HepG2 (cell line): ENCODE results near the gene RBM43. TPM values are rescaled to one million over a fixed set of nuclear protein-coding genes. Genes with fewer than 3 reads are reported as not detected.

Experiments
- ATAC-seq: fragments of 200-7000 bp; cut with Tn5 transposase; 3 replicates; pipeline ENCODE4 v1.9.1; 2020; ENCODE audit warnings: mild to moderate bottlenecking, moderate library complexity
- BruUV-seq: library from RNA; stranded (reverse); fragments of 400-500 nt; replicated peaks from 2 replicates; lab custom pipeline; 2021; lab: Mats Ljungman, UMichigan
- CTCF ChIA-PET: fragments of 300-600 bp; formaldehyde crosslinking; extraction: SDS; loops from one replicate; lab custom pipeline; 2021; ENCODE audit warnings: low total read pairs, inconsistent platforms, low intra/inter-chr PET ratio; lab: Yijun Ruan, JAX
- POLR2A ChIA-PET: fragments of 350-600 bp; sonication (Branson Sonifier 250); formaldehyde crosslinking; loops from one replicate; lab custom pipeline; 2020; ENCODE audit warnings: antibody characterized with exemption, inconsistent platforms; lab: Yijun Ruan, JAX
- DNase-seq: peaks from one replicate; pipeline ENCODE4 v3.0.0-alpha.2; 2015; ENCODE audit warnings: low spot score
- FAIRE-seq: peaks from 3 replicates; lab custom pipeline; 2011; peaks lifted over from hg19 to GRCh38; lab: Jason Lieb, UNC
- H2AFZ ChIP-seq: one replicate; pipeline ENCODE4 v1.6.1; 2011; ENCODE audit warnings: low read length, inconsistent platforms
- H3K27ac ChIP-seq: fragments of 300-600 bp; 3 replicates; pipeline ENCODE4 v1.8.0; 2011; ENCODE audit warnings: mixed run types, mild to moderate bottlenecking, mixed read lengths, low read length, inconsistent platforms; ENCODE audit not compliant: insufficient read depth; ENCODE audit errors: extremely low read length
- H3K27me3 ChIP-seq, 2 experiments: fragments of 200-600 bp in 1 of 2; 2 replicates in 1 of 2; 3 replicates in 1 of 2; pipeline versions ENCODE4 v1.6.0 to v1.8.0; 2011; ENCODE audit warnings: low read length in 2 of 2, mild to moderate bottlenecking in 2 of 2, moderate library complexity in 2 of 2, inconsistent platforms in 1 of 2; ENCODE audit not compliant: insufficient read depth in 2 of 2, control insufficient read depth in 1 of 2
- H3K36me3 ChIP-seq, 2 experiments: fragments of 200-600 bp in 1 of 2; replicated peaks in 1 of 2; 2 replicates in 1 of 2; 3 replicates in 1 of 2; pipeline versions ENCODE4 v1.5.1 to v1.8.0; 2011; ENCODE audit warnings: low read length in 2 of 2, inconsistent platforms in 1 of 2; ENCODE audit not compliant: insufficient read depth in 2 of 2, control insufficient read depth in 1 of 2
- H3K4me1 ChIP-seq: 2 replicates; pipeline ENCODE4 v1.5.1; 2012; ENCODE audit warnings: low read length, inconsistent platforms; ENCODE audit not compliant: insufficient read depth
- H3K4me2 ChIP-seq: 2 replicates; pipeline ENCODE4 v1.6.0; 2011; ENCODE audit warnings: low read depth, low read length, inconsistent platforms
- H3K4me3 ChIP-seq, 3 experiments: fragments of 200-600 bp in 1 of 3; sonication (generic), shearing (Covaris generic) in 1 of 3; replicated peaks in 1 of 3; 2 replicates each; pipeline ENCODE4 v1.5.1; 2011 to 2016; ENCODE audit warnings: low read length in 3 of 3, inconsistent platforms in 2 of 3, low read depth in 2 of 3, mild to moderate bottlenecking in 2 of 3, control low read depth in 1 of 3, mixed read lengths in 1 of 3; ENCODE audit not compliant: insufficient read depth in 1 of 3
- H3K79me2 ChIP-seq: one replicate; pipeline ENCODE4 v1.6.1; 2011; ENCODE audit warnings: low read length, inconsistent platforms; ENCODE audit not compliant: insufficient read depth
- H3K9ac ChIP-seq: 2 replicates; pipeline ENCODE4 v1.6.0; 2011; ENCODE audit warnings: mild to moderate bottlenecking, low read depth, low read length, inconsistent platforms; ENCODE audit not compliant: insufficient read depth
- H3K9me3 ChIP-seq: 2 replicates; pipeline ENCODE4 v1.5.1; 2012; ENCODE audit warnings: mild to moderate bottlenecking, low read length
- H4K20me1 ChIP-seq: 2 replicates; pipeline ENCODE4 v1.6.0; 2011; ENCODE audit warnings: inconsistent platforms, mild to moderate bottlenecking, low read length, moderate library complexity; ENCODE audit not compliant: insufficient read depth
- JUNB ChIP-seq: sonication (generic); formaldehyde crosslinking; IDR thresholded peaks from 2 replicates; pipeline ENCODE4 v1.8.0; 2022; ENCODE audit warnings: missing genetic modification reagents, mild to moderate bottlenecking, borderline replicate concordance
- KMT2A ChIP-seq: sonication (generic); formaldehyde crosslinking; IDR thresholded peaks from 2 replicates; pipeline ENCODE4 v1.4.0; 2020; ENCODE audit warnings: missing genetic modification reagents
- MAFF ChIP-seq: IDR thresholded peaks from 2 replicates; pipeline ENCODE4 v1.6.1; 2011; ENCODE audit warnings: low read depth, low read length, improper control_type of control experiment
- MAZ ChIP-seq, 2 experiments: sonication (generic) in 1 of 2; formaldehyde crosslinking in 1 of 2; IDR thresholded peaks; 2 replicates each; pipeline versions ENCODE4 v1.5.0 to v1.6.1; 2012 to 2020; ENCODE audit warnings: low read depth in 2 of 2, mild to moderate bottlenecking in 2 of 2, borderline replicate concordance in 1 of 2, improper control_type of control experiment in 1 of 2, low read length in 1 of 2, missing genetic modification reagents in 1 of 2, moderate library complexity in 1 of 2
- SIN3B ChIP-seq: fragments of 150-350 bp; IDR thresholded peaks from 2 replicates; pipeline ENCODE4 v1.6.1; 2014; ENCODE audit warnings: low read length
- SOX5 ChIP-seq: IDR thresholded peaks from 2 replicates; pipeline ENCODE4 v1.6.1; 2016; ENCODE audit warnings: borderline replicate concordance
- SP1 ChIP-seq, 2 experiments: fragments of 450-650 bp in 1 of 2; sonication (generic) in 1 of 2; formaldehyde crosslinking in 1 of 2; IDR thresholded peaks; 2 replicates each; pipeline versions ENCODE4 v1.4.0 to v1.6.1; 2016 to 2020; ENCODE audit warnings: missing genetic modification reagents in 1 of 2
- ZFP62 ChIP-seq: sonication (generic); formaldehyde crosslinking; IDR thresholded peaks from 2 replicates; pipeline ENCODE4 v1.4.0; 2020; ENCODE audit warnings: missing genetic modification reagents
- ZKSCAN5 ChIP-seq: sonication (generic); formaldehyde crosslinking; IDR thresholded peaks from 2 replicates; pipeline ENCODE4 v1.5.1; 2020; ENCODE audit warnings: mild to moderate bottlenecking, missing genetic modification reagents
- ZNF546 ChIP-seq: sonication (generic); formaldehyde crosslinking; conservative IDR thresholded peaks from 2 replicates; pipeline ENCODE4 v1.8.1; 2023; ENCODE audit warnings: mild to moderate bottlenecking, missing genetic modification reagents
- ZNF572 ChIP-seq: sonication (generic); formaldehyde crosslinking; IDR thresholded peaks from 2 replicates; pipeline ENCODE4 v1.5.1; 2020; ENCODE audit warnings: mild to moderate bottlenecking, missing genetic modification reagents
- WGBS: methylation state at CpG from one replicate; pipeline ENCODE4 v1.1.6; 2017; ENCODE audit warnings: low lambda C conversion rate; 5-methylcytosine and 5-hydroxymethylcytosine counted together
- in situ Hi-C: cut with HindIII; loops from 2 replicates; pipeline ENCODE4 v1.10.0; 2017; ENCODE audit warnings: low pct_unique_long_range_greater_than_20kb; ENCODE audit not compliant: extremely low pct_ligation_motif_present
- intact Hi-C: fragments of 100-400 bp; cut with micrococcal nuclease; formaldehyde crosslinking; loops from one replicate; pipeline ENCODE4 v1.10.0; 2022; ENCODE audit not compliant: unreplicated experiment
- polyA plus RNA-seq, 8 experiments: library from polyadenylated mRNA; depleted of rRNA in 3 of 8; stranded (reverse) in 7 of 8; unstranded in 1 of 8; fragments of >200 nt; fragmentation: Illumina TruSeq in 4 of 8; extraction: Trizol in 4 of 8; gene quantifications; 2 replicates each; pipeline versions ENCODE4 v1.2.1 to v1.2.3, GENCODE V29; 2011 to 2016; ENCODE audit warnings: low read depth in 4 of 8, missing spikeins in 1 of 8, mixed read lengths in 1 of 8; ENCODE audit not compliant: insufficient read depth in 1 of 8
- total RNA-seq, 5 experiments: library from RNA; depleted of rRNA; stranded (reverse); fragments of >200 nt; fragmentation: Illumina TruSeq; extraction: Trizol; gene quantifications; 2 replicates each; pipeline ENCODE4 v1.2.3, GENCODE V29; 2016; ENCODE audit warnings: low read depth in 1 of 5
- TF ChIP-seq, protein P1 (sequence below): sonication (generic); formaldehyde crosslinking; IDR thresholded peaks from 2 replicates; pipeline ENCODE4 v1.4.0; 2020; ENCODE audit warnings: mild to moderate bottlenecking, missing genetic modification reagents
- TF ChIP-seq, protein P2 (sequence below): IDR thresholded peaks from 2 replicates; pipeline ENCODE4 v1.6.1; 2016
- TF ChIP-seq, protein P3 (sequence below), 2 experiments: sonication (generic) in 1 of 2; formaldehyde crosslinking in 1 of 2; IDR thresholded peaks; 2 replicates each; pipeline versions ENCODE4 v1.5.1 to v1.6.1; 2011 to 2020; ENCODE audit warnings: borderline replicate concordance in 1 of 2, low read depth in 1 of 2, low read length in 1 of 2, mild to moderate bottlenecking in 1 of 2, missing genetic modification reagents in 1 of 2, moderate library complexity in 1 of 2

The RBM43 gene
- total and polyA plus RNA-seq, 2 of the 13 experiments (the other 11 are each of a cell fraction or from before 2014, with no cell fraction given) = 0.31 to 0.70 TPM

DNA sequence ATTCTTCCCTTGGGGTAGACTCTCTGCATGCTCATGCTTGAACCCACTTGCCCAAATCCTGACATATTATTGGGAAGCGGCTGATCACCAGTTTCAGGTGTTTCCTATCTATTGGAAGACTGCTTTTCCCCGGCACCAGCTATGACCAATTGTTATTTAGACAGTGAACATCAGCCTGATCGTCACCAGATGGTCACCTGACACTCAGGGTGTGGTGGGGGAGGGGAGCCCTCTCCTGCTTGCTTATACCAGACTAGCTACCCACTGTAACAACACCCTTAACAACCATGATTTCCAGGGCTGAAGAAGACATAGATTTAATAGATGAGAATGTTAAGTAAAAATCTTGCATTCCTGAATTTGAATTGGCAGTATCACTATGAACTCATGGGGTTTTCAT lies 44.3 kb downstream of the RBM43 start:
- intact Hi-C loops = no loop called here
- FAIRE-seq = no peak
- ATAC-seq = no peak
- no peaks in the 10 kb centered on the region for H3K36me3 ChIP-seq
- H4K20me1 ChIP-seq = no peaks in the 10 kb centered on the region
- POLR2A ChIA-PET = no interaction called here
- BruUV-seq = no TSS peak
- in situ Hi-C loops = no loop called here
- H3K79me2 ChIP-seq = no peaks in the 10 kb centered on the region
- H3K27me3 ChIP-seq = no peaks in the 10 kb centered on the region
- no peak overlapping the region for H3K27ac ChIP-seq
- H3K9me3 ChIP-seq = no peaks in the 10 kb centered on the region
- DNase-seq = no peak
- CTCF ChIA-PET = no interaction called here
- 11% methylated on average over 3 of the region's 3 CpGs for WGBS
- H3K9ac ChIP-seq = no peak overlapping the region
- no peak overlapping the region for H3K4me3 ChIP-seq
- no peak overlapping the region for H2AFZ ChIP-seq
- H3K4me1 ChIP-seq = no peaks in the 10 kb centered on the region
- H3K4me2 ChIP-seq = no peak overlapping the region
- TF ChIP-seq, protein P1, sequence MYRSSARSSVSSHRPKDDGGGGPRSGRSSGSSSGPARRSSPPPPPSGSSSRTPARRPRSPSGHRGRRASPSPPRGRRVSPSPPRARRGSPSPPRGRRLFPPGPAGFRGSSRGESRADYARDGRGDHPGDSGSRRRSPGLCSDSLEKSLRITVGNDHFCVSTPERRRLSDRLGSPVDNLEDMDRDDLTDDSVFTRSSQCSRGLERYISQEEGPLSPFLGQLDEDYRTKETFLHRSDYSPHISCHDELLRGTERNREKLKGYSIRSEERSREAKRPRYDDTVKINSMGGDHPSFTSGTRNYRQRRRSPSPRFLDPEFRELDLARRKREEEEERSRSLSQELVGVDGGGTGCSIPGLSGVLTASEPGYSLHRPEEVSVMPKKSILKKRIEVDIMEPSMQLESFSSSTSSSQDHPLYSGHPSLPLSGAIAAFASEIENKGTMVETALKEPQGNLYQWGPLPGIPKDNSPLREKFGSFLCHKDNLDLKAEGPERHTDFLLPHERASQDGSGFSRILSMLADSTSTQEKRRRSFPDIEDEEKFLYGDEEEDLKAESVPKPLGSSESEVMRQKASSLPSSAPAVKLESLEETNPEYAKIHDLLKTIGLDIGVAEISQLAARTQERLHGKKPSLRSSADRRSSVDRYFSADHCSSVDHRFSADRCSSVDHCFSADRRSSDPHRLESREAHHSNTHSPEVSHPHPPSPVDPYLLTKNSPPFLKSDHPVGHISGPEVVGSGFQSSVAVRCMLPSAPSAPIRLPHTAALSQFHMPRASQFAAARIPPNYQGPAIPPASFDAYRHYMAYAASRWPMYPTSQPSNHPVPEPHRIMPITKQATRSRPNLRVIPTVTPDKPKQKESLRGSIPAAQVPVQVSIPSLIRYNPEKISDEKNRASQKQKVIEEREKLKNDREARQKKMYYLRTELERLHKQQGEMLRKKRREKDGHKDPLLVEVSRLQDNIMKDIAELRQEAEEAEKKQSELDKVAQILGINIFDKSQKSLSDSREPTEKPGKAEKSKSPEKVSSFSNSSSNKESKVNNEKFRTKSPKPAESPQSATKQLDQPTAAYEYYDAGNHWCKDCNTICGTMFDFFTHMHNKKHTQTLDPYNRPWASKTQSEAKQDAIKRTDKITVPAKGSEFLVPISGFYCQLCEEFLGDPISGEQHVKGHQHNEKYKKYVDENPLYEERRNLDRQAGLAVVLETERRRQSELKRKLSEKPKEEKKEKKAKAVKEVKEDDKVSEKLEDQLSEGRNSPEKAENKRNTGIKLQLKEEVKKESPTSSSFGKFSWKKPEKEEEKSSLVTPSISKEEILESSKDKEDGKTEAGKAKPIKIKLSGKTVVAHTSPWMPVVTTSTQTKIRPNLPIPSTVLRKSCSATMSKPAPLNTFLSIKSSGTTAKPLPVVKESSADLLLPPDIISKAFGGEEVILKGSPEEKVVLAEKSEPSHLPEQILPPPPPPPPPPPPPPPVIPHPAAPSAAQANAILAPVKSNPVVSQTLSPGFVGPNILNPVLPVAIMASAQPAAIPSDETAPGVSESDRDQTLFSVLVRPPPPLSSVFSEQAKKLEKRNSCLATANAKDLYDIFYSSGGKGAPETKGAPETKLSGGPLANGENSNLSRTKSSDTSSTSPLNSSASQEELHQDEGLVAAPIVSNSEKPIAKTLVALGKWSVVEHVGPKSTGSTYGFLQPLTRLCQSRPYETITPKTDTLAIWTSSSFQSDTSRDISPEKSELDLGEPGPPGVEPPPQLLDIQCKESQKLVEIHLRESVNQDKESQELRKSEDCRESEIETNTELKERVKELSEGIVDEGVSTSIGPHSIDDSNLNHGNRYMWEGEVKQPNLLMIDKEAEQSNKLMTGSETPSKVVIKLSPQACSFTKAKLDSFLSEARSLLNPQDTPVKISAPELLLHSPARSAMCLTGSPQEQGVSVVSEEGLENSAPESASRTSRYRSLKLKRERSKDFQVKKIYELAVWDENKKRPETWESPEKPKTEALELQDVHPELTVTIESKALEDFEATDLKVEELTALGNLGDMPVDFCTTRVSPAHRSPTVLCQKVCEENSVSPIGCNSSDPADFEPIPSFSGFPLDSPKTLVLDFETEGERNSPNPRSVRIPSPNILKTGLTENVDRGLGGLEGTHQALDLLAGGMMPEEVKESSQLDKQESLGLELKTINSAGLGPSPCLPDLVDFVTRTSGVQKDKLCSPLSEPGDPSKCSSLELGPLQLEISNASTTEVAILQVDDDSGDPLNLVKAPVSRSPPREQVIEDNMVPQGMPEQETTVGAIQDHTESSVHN (CRISPR knock-in tag) = no peak
- TF ChIP-seq ZNF572 (CRISPR knock-in tag) (no peak), SP1 (IDR thresholded peaks at IDR 0.05) (no peak), SP1 (CRISPR knock-in tag; IDR thresholded peaks at IDR 0.05) (no peak), KMT2A (CRISPR knock-in tag) (no peak), ZFP62 (no peak), JUNB (CRISPR knock-in tag) (no peak), SIN3B (no peak), ZNF546 (CRISPR knock-in tag) (no peak), SOX5 (no peak), MAFF (no peak), ZKSCAN5 (CRISPR knock-in tag) (no peak), MAZ (IDR thresholded peaks at IDR 0.05; ENCODE audit: borderline replicate concordance, low read depth, low read length) (no peak), MAZ (CRISPR knock-in tag; IDR thresholded peaks at IDR 0.05; ENCODE audit: low read depth) (no peak)
- TF ChIP-seq, protein P2, sequence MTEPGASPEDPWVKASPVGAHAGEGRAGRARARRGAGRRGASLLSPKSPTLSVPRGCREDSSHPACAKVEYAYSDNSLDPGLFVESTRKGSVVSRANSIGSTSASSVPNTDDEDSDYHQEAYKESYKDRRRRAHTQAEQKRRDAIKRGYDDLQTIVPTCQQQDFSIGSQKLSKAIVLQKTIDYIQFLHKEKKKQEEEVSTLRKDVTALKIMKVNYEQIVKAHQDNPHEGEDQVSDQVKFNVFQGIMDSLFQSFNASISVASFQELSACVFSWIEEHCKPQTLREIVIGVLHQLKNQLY (CRISPR knock-in tag) = no peak
- TF ChIP-seq, protein P3, sequence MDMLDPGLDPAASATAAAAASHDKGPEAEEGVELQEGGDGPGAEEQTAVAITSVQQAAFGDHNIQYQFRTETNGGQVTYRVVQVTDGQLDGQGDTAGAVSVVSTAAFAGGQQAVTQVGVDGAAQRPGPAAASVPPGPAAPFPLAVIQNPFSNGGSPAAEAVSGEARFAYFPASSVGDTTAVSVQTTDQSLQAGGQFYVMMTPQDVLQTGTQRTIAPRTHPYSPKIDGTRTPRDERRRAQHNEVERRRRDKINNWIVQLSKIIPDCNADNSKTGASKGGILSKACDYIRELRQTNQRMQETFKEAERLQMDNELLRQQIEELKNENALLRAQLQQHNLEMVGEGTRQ (IDR thresholded peaks at IDR 0.05; ENCODE audit: low read depth, low read length) = no peak
- TF ChIP-seq, protein P3 (CRISPR knock-in tag; IDR thresholded peaks at IDR 0.05; ENCODE audit: borderline replicate concordance) = no peak
